GM18861 (cell line): Measurements from ENCODE around the gene C2orf72.
"Not testable (repeated sequence)": the region's sequence is repeated elsewhere in the genome, so short reads cannot be mapped to it uniquely, and the experiment has no call there.

Experiments used
- ATAC-seq: cut with Tn5 transposase; IDR thresholded peaks from one replicate; pipeline ENCODE4 v1.9.1; 2021; ENCODE audit not compliant: unreplicated experiment

C2orf72 gene

GRCh38 chr2:231037202-231037730, at the start of gene C2orf72:
TSS of gene C2orf72 (plus strand) at chr2:231037523. CDS start at chr2:231037566, 43 bp downstream.
- ATAC-seq, result no peak

DNA sequence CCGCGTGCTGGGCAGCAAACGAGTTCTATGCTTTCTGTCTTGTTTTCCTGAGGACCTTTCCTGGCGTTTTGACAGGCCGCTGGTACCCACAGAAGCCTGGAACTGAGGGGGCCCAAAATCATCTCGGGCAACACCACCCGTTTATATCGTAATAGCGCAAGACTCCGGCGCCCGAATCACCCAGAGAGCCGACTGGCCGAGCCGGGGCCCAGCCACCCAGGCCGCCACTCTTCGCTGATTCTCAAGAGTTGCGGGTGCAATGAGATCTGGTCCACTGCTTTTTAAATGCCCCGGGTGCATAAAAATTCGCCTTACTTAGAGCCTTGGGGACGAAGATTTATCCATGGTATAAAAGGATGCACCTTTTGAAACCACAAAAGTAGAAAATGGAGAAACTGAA, 47.6 kb upstream of the C2orf72 start:
- no peak for ATAC-seq

- ATAC-seq, result no peak
Observed at GRCh38 chr2:230990131-230990898, 47.0 kb upstream of the C2orf72 start.

- ATAC-seq, result no peak
Observed at GRCh38 chr2:230990899-230991150, 46.5 kb upstream of the C2orf72 start.

DNA sequence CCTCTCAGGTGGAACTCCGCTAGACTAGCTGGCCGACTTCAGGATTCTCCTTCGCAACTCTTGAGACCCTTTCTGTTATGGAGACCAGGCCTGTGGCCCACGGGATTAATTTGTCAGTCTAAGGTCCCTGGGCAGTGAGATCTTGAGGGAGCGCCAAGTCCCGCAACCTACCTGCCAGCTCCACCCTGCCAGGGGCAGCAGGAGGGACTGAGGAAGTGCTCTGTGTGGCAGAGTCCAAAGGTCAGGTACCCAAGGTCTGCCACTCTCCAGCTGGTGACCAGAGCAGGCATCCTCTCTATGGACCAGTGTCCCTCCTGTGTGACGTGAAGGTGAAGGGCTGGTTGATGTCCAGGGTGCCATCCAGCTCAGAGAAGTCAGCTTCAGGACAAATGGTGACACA, 45.7 kb upstream of the C2orf72 start:
- ATAC-seq, result no peak

GRCh38 chr2:230995821-230996220, 41.5 kb upstream of the C2orf72 start, which contains the start of gene SPATA3:
TSS of gene SPATA3 (plus strand) at chr2:230996121. CDS start at chr2:230996234, 113 bp downstream.
- no peak for ATAC-seq

- ATAC-seq, result no peak
Observed at GRCh38 chr2:230996661-230997060, 40.7 kb upstream of the C2orf72 start.

GRCh38 chr2:230998882-230999281, 38.4 kb upstream of the C2orf72 start:
- ATAC-seq, result no peak

DNA sequence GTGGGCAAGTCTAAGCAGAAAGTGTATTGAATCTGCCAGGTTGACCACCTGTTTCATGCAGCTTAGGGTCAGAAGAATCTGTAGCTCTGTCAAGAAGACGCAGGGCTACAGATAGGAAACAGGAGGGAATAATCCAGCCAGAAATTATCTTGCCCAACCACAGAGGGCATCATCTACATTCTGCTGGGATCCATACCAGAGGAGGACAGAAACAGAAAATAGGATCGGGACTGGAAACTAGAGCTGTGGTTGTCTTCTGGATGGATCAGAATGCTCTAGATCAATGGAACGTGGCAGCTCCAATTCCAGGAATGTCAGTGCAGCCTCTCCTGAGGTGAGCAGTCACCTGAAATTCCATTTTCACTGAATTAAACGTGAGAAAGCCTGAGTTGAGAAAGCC, 37.8 kb upstream of the C2orf72 start:
- no peak for ATAC-seq

DNA sequence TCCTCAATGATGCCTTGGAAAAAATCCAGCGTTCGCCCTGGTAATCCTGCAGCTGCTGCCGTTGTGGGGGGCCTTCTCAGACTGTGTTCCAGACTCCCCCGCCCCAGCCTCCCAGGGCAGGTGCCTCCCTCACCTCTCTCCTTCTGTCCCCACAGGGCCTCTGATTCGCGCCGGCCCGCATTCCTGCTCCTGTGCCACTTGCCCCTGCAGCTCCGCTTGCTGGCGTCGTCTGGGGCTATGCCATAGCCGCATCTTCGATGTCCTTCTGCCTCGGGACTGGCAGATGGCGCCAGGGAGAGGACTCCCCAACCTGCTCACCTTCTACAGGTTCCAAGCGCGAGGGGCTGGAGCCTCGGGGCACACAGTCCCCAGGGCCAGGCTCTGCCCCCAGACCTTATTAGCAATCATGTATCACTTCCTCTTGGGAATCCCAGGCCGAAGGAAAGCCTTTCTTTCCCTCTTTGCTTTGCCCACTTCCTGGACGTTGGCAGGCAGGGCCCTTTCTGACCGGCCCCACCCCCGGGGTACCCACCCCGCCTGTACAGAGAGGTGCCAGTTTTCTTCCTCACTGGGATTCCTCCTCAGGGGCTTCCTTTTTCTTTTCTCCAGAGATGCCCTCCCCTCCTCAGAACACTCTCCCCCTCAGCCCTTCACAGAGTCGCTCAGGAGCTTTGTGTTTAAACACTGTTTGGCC, 37.0 kb upstream of the C2orf72 start:
- ATAC-seq, result no peak

- ATAC-seq, result no peak
Observed at GRCh38 chr2:231001036-231001435, 36.3 kb upstream of the C2orf72 start.

GRCh38 chr2:231001921-231002320, 35.4 kb upstream of the C2orf72 start:
- ATAC-seq, result no peak

DNA sequence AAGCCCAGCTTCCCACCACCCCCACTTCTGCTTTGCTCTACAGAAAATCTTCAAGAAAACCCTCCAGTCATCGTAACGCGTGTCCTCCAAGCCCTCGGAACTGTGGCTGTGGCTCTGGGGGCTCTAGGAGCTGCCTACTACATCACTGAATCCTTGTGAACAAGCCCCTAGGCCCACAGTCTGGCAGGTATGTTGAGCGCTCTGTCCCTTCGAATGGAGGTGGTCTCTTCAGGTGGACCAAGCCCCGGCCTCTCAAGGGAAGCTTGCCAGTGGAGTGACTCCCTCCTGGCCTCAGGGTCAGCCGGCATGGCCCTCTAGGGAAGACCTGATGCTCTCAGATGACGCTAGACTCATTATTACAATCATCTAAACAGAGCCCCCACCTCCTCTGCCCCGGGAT, 34.7 kb upstream of the C2orf72 start:
- no peak for ATAC-seq

GRCh38 chr2:231003186-231003585, 34.1 kb upstream of the C2orf72 start:
- no peak for ATAC-seq

GRCh38 chr2:231004930-231005329, 32.4 kb upstream of the C2orf72 start:
- not testable (repeated sequence) for ATAC-seq

GRCh38 chr2:231007286-231008098, 29.8 kb upstream of the C2orf72 start:
- no peak for ATAC-seq

DNA sequence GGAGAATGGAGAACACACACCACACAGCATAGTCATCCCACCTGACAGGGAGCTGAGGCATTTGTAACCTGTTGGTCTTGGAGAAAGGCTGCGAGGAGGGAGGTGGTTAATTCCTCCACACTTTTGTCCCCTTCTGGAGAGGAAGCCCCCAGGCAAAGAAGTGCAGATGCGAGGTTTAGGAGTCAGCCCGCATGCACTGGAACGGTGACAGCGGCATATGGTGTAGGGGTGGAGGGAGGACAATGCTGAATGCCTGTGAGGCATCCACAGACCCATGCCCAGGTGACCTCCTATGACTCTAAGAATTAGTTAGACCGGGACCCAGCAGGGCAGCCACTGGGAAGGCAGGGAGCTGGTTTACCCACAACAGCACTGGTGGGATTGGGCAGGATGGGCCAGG, 29.2 kb upstream of the C2orf72 start:
- ATAC-seq, result no peak

DNA sequence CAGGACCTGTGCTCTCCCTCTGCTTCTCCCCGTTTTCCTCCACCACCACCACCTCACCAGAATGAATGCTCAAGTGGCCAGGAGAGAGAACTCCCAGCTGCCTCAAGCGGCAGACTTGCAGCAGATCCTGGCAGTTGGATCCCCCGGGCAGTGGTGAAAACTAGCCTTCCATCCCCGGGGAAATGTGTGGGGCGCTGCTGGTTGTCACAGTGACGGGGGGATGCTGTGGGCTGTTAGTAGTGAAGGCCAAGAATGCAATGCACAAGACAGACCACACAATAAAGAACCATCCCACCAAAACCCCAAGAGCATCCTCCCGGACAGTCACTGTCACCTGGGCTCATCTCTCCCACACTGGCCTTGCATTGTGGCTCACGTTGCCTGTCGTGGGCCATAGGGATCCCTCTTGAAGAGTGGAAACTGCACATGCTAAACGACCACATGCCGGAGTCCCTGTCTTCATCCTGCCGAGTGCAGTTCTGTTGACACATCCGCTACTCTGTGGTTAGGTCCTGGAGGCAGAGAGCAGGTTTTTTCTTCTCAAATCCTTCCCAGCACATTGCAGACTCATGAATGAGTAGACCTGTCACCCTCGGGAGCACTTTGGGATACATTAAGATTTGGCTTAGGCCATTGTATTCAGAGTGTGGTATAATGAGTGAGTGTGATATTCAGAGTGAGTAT, 27.9 kb upstream of the C2orf72 start:
- no peak for ATAC-seq

DNA sequence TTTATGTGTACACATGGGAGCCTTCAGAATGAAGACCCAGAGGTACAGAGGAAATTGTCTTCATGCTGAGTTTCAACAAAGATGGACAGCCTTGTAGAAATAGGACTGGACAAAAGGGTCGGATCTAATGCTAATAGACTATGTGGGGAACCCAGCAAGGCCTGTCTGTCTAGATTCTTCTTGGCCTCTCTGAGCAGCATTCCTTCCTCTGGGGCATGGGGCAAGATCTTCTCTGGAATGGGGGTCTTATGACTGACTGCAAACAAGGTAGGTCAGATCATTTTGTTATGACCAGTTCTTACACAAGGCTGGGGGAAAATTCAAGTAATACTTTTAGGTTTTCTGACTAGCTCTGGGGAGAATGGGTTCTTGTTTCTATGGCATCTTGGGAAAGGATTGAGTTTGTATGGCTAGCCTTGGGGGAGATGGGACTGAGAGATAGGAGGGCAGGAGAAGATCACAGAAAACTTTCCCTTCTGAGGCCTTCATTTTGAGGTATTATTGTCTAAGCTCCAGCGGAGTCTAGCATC, 27.1 kb upstream of the C2orf72 start:
- ATAC-seq, result no peak

GRCh38 chr2:231011526-231011925, 25.8 kb upstream of the C2orf72 start:
- no peak for ATAC-seq

GRCh38 chr2:231012463-231012862, 24.9 kb upstream of the C2orf72 start:
- ATAC-seq, result no peak
